GM18868 (cell line): ENCODE measurements around the gene CLEC7A.

Experiments
- ATAC-seq: cut with Tn5 transposase; IDR thresholded peaks from one replicate; pipeline ENCODE4 v1.9.1; 2021; ENCODE audit warnings: mild to moderate bottlenecking, moderate library complexity; ENCODE audit not compliant: unreplicated experiment

Gene CLEC7A

DNA sequence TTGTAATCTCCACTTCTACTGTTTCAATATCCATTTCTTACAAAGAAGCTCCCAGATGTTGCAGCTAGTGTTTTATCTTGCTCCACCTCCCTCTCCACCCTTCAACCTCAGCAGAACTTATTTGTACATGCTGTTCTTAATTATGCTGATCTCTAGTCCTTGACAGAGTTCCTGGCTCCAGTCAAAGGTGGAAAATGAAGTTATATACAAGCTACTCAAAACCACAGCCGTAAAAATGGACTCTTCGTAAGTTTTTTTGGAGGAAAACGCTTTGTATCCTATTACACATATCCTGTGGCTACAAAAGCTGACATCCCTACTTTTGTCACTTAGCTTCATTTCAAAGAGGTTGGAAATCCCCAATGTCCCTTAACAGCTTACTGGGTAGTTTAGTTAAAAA is 32.5 kb downstream of the CLEC7A start:
- ATAC-seq, result no peak

DNA sequence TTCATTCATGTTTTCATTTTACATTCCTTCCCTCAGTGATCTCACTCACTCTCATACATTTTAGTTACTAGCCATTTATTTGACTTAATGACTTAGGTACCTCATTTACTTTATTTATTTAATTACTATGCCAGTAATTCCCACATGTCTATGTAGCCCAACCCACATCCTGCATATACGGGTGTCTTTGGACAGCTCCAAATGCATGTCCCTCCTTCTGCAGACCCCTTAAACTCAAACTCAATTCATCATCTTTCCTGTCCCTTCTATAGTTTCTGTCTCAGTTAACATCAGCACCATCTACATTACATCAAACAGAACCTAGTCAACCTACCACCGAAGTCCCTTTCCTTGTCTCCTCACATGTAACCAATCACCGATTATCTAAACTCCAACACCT is 34.0 kb downstream of the CLEC7A start:
- no peak for ATAC-seq

DNA sequence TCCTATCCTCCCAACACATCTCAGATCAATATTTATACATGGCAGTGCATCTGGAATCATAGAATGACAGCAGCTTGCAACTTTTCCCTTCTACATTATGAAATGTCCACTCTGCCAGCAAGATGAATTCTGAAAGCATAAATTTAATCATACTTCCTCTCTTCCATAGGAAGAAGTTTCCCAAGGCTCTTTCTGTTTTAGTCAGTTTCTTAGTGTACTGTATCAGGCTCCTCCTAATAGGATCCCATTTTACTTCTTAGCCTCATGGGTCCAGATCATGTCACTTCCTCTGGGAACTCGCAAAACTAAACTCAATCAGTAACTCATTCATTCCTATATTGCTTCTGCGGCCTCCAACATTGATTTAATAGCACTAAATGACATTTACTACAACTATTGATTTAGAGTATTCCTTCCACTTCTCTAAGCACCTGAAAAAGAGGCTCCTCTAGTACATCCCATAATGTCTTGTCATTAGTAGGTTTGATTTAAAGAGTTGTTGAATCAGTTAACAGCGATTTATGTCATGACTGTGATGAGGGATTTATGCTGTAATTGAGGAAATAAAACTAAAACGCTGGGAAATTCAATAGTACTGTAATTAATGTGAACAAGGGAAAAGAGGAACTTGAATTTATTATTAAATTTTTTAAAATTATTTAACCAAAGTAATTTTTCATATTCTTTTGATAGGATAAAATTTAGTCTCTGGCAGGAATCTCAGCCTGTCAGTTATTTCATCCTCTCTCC is 35.2 kb downstream of the CLEC7A start:
- no peak for ATAC-seq

- no peak for ATAC-seq
Observed at GRCh38 chr12:10088955-10089900, 40.8 kb downstream of the CLEC7A start.

- ATAC-seq, result no peak
Observed at GRCh38 chr12:10088031-10088430, 42.0 kb downstream of the CLEC7A start.

- no peak for ATAC-seq
Observed at GRCh38 chr12:10086387-10086786, 43.6 kb downstream of the CLEC7A start.

GRCh38 chr12:10084733-10085132 is 45.3 kb downstream of the CLEC7A start:
- no peak for ATAC-seq

GRCh38 chr12:10082117-10082874 is 47.7 kb downstream of the CLEC7A start:
- ATAC-seq, result no peak

DNA sequence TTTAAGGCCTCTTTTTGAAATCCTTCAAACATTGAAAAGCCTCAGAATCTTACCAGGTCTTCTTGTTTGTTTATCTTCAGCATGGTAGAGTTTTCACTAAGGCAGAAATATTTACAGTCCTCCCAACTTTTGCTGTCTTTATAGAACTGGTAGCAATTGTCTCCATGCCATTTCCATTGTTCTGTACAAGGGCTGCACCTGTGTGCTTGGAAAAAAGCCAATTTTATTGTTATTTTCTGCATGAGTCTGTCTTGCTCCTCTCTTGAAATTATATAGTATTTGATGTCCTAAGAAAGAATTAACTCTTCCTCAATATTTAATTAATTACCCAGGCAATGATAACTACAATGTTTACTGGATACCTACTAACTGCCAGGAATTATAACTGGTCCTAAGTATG is 54.5 kb downstream of the CLEC7A start:
- no peak for ATAC-seq

- no peak for ATAC-seq
Observed at GRCh38 chr12:10073261-10073660, 56.7 kb downstream of the CLEC7A start.

DNA sequence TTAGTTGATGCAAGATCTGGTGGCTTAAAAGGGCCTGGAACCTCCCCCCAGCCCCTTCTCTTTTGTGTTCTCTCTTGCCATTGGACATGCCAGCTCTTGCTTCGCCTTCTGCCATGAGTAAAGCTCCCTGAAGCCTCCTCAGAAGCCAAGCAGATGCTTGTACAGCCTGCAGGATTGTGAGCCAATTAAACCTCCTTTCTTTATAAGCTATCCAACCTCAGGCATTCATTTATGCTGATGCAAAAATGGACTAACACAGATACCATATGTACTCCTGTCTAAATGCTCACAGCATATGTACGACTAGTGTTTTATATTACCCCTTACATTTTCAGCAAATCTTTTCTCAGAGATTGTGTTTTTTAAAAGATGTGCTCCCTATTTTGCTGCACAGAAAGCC is 57.9 kb downstream of the CLEC7A start:
- no peak for ATAC-seq

DNA sequence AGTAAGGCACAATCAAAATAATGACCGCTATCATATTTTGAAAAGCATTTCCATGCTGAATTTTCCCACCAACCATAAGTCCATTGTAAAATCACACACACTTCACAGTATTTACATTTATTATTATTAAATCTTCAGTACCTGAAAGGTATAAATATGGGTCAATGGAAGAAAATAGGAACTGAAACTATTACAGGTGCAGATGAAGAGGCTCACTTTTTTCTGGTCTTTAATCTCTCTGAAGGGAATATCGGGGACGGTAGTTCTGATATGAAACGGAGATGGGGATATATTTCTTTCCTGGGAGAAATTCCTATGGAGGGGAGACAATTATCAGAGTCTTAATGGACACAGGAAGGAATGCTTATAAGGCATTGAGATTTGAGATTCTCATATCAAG is 59.6 kb downstream of the CLEC7A start:
- no peak for ATAC-seq

DNA sequence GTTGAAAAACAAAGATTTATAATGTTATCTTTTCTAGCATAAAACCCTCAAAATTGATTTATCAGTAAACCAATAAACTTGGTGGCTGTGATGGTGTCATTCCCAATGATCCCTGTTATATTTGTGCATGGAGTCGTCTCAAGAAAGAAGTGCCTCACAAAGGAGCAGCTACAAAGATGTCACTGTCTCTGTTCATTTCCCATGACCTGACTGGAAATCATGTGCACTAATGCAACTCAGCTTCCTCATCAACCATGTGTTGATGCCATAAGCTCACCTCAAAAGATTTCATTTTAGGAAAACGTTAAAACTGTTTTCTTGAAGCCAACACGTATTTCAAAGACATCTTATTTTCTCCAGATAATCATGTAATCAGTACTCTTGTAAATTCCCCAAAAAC is 60.0 kb downstream of the CLEC7A start:
- no peak for ATAC-seq

DNA sequence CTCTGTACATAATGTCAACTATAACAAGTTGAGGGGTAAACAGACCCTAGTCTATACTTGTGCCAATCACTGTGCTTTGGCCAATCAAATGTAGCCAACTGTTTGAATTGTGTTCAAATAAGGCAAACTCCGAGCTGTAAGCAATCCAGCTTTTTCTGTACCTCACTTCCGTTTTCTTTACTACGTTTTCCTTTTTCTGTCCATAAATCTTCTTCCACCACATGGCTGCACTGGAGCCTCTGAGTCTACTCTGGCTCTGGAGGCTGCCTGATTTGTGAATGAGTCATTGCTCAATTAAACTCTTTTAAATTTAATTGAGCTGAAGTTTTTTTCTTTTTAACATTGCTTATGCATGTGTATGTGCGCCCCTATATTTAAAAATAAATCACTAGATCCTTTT is 60.9 kb downstream of the CLEC7A start:
- no peak for ATAC-seq

DNA sequence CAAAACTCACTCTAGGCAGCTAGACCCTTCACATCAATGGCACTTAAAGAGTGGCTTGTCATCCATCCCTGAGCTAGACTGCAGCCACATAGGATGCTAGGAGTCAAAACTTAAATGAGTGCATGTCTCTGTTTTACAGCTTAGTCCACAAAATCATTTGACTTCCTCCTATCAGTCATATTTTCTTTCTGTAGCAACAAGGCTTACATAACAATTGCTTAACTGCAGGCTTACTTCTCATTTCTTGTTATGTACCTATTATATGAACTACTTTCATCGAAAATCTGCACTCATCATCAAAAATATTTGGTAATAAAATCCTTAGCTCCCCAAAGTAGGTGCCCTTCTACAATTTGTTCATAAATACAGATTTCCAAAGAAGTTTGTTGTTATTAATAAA is 61.4 kb downstream of the CLEC7A start:
- no peak for ATAC-seq

- ATAC-seq, result no peak
Observed at GRCh38 chr12:10067942-10068341, 62.1 kb downstream of the CLEC7A start.

- no peak for ATAC-seq
Observed at GRCh38 chr12:10067264-10067663, 62.7 kb downstream of the CLEC7A start.
